GM18873 (cell line): ENCODE results near the gene YTHDC2.

Experiments used
- ATAC-seq: cut with Tn5 transposase; IDR thresholded peaks from one replicate; pipeline ENCODE4 v1.9.1; 2021; ENCODE audit warnings: mild to moderate bottlenecking, moderate library complexity, moderate number of reproducible peaks; ENCODE audit not compliant: unreplicated experiment, low FRiP score

The YTHDC2 gene

DNA sequence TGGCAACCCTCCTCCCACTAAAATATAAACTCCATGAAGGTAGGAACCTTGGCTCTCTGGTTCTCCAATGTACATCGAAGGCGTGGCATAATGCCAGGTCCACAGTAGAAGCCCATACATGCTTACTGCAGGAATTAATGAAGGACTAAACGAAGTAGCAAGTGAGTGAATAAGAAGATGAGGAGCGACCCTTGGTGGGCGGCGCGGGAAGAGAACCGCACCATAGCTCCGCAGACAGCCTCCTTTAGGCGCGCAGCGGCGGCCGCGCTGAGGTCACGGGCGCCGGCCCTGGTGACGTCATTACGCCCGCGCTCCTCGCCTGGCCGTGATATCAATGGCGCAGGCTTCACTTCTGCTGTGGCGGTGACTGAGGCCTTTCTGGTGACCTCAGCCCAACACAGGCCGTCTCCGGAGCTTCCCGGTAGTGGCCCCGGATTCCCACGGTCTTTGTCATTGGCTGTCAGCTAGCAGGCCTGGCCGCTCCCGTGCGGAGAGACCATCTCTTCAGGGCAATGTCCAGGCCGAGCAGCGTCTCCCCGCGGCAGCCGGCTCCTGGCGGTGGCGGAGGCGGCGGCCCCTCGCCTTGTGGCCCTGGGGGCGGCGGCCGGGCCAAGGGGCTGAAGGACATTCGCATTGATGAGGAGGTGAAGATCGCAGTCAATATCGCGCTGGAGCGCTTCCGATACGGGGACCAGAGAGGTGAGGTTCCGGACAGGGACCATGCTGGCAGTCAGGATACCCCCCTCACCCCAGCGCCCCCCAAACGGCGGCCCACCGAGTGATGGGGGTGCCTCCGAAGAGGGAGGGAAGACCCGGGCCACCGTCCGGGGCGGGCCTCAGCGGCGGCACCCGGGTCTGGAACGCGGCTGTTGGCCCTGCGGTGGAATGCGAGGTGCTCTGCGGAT, at the start of gene YTHDC2:
Gene YTHDC2, plus strand, starts transcription at position 311 of the 905 bp plus-strand sequence. Its CDS starts 202 bp downstream, at position 513.
- peak; percentile 97 for ATAC-seq

- ATAC-seq = no peak
Observed at GRCh38 chr5:113474100-113474728, 39.3 kb upstream of the YTHDC2 start.

GRCh38 chr5:113478691-113479090, 34.8 kb upstream of the YTHDC2 start:
- no peak for ATAC-seq

- ATAC-seq = no peak
Observed at GRCh38 chr5:113480243-113480642, 33.3 kb upstream of the YTHDC2 start.

DNA sequence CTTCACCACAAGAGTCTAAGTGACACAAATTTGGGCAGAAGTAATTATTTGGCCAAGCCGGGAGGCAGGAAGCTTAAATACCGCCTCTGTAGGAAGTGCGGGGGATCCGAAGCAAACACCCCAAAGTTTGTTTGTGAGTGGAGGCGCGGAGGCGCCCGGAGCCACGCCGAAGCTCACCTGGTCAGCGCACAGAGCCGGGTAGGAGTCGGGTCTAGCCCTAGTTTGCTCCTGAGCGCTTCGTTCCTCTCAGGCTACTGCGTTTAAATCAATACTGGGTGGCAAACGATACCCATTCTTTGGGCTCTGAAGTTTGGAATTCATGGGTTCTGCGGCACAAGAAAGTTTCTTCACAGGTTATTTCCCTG, 26.1 kb upstream of the YTHDC2 start:
- ATAC-seq = no peak

DNA sequence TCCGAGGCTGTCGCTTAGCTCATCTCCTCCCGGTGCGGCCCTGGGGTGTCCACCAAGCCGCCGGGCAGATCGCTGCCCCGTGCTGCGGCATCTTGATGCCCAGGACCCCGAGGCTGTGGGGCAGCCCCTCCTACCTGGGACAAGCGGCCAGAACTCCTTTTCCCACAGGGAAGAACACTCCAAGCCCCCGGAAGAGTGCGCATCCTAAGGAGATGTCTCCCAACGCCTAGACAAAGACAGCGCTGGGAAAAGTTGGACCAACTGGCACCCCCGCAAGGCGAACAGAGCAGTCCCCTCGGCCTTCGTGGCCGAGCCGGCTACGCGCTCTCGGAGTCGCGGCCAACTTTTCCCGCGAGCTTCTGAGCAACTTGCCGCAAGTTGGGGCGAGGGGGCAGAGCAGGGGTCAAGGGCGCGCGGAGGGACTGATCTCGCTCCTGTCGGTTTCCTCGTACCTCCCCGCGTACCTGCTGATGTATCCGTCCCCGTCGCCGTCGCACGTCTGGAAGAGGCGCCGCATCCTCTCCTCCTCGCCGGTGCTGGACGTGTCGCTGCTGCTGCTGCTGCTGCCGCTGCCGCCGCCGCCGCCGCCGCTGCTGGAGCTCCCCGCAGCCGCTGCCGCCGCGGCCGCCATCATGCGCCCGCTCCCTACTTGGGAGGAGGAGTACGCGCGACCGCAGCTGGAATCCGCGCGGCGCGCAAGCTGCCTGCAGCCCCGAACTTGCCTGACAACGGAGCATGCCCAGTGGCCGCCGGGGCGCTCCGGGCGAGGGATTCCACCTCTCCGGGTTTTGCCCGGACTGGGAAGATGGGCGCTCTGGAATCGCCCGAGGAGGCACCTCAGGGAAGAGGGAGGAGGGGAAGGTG, 25.5 kb upstream of the YTHDC2 start, which contains the start of gene MCC:
Gene MCC, minus strand, starts transcription at position 673 of the 864 bp plus-strand sequence.
- ATAC-seq = no peak

- ATAC-seq = no peak
Observed at GRCh38 chr5:113488645-113489184, 24.8 kb upstream of the YTHDC2 start.

- no peak for ATAC-seq
Observed at GRCh38 chr5:113489299-113489698, 24.2 kb upstream of the YTHDC2 start.

DNA sequence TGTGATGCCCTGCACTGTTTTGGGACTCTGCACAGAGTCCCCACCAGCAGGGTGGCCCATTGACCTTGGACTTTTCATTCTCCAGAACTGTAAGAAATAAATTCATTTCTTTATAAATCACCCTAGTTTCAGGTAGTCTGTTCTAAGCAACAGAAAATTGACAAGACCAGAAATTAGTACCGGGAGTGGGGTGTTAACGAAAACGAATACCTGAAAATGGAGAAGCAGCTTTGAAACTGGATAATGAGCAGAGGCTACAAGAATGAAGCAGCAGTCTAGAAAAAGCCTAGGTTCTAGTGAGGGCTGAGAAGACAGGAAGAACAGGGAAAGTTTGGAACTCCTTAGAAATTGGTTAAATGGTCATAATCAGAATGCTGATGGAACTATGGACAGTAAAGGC, 23.2 kb upstream of the YTHDC2 start:
- no peak for ATAC-seq

- no peak for ATAC-seq
Observed at GRCh38 chr5:113491022-113491421, 22.5 kb upstream of the YTHDC2 start.

DNA sequence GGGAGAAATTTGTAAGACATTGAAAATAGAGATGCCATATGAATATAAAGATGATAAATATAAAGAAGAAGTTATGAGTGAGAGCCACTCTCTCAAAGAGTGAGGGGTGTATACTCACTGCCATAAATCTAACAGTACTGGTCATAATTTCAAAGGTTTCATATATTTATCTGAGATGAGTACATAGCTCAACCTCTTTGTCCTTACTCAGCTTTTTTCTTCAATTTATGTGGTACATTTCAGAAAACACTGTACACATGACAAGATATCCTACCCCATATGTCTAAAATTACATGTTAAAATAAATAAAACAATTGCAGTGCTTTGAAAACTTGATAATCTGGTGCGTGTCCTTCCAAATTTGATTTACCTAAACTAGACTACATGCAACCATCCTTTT, 20.0 kb upstream of the YTHDC2 start:
- ATAC-seq = no peak

- no peak for ATAC-seq
Observed at GRCh38 chr5:113495422-113495841, 18.1 kb upstream of the YTHDC2 start.

DNA sequence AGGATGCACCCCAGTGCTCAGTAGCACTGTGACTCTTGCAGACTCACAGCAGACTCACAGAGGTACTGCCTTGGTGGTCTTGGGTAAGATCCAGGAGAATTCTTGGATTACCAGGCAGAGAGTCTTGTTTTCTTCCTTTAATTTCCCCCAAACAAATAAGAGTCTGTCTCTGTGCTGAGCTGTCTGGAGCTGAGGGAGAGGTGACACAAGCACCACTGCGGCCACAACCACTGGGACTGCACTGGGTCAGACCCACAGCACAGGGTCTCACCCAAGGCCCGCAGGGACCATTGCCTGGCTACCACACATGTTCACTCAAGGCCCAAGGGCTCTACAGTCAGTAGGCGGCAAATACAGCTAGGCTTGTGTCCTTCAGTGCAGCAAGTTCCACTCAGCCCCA, 11.4 kb upstream of the YTHDC2 start:
- ATAC-seq = no peak

- ATAC-seq = no peak
Observed at GRCh38 chr5:113503146-113503545, 10.3 kb upstream of the YTHDC2 start.

DNA sequence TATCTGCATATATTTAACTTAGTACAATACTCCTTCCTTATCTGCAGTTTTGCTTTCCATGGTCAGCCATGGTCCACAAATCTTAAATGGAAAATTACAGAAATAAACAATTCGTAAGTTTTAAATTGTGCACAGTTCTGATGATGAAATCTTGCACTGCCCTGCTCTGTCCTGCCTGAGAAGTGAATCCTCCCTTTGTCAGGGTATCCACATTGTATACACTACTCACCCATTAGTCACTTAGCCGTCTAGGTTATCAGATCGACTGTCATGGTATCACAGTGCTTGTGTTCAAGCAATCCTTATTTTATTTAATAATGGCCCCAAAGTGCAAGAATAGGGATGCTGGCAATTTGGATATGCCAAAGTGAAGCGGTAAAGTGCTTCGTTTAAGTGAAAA, 8.3 kb upstream of the YTHDC2 start:
- ATAC-seq = no peak

GRCh38 chr5:113507601-113508000, 5.9 kb upstream of the YTHDC2 start:
- no peak for ATAC-seq

DNA sequence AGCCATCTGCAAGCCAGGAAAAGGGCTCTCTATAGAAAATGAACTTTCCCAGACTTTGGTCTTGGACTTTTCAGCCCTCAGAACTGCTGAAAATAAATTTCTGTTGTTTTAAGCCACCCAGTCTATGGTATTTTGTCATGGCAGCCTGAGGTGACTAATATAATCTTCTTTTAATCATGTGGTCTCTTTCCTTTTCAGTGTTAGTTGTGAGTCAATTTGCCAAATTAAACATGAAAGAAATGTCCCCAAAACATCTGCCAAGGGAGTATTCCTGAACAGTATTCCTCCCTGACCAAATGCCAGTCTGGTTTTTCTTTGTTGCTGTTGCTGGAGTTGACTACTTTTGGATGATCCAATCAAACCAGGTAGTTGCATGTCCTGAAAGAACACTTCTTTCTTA, 4.7 kb upstream of the YTHDC2 start:
- no peak for ATAC-seq

- ATAC-seq = no peak
Observed at GRCh38 chr5:113510836-113511451, 2.5 kb upstream of the YTHDC2 start.

GRCh38 chr5:113512341-113512740, 1.2 kb upstream of the YTHDC2 start:
- ATAC-seq = no peak

DNA sequence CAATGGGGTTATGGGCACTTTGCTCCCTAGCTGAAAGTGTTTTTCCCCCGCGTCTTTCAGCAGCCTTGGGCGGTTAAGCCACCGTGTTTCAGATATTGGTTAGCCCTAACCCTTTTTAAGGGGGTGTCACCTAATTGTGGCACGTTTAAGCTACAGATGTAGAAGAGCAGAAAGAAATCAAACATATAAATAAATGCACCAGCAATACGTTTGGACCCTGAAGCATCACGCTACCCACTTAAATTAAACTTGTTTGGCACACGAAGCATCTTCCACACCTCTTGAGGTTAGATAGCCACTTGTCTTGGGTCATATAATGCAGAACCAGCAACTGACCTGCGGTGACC, 768 bp downstream of the YTHDC2 start:
- no peak for ATAC-seq
